Trophoblast cell (in vitro differentiated cells and primary cell): ENCODE results near the gene BPIFB2.

Experiments used
- DNase-seq, 2 donors: peaks; one replicate each; pipeline ENCODE4 v3.0.0-alpha.2; 2016
- H2AFZ ChIP-seq: 2 replicates; pipeline ENCODE4 v1.6.1; 2013; ENCODE audit warnings: low read length, moderate library complexity, mild to moderate bottlenecking; ENCODE audit not compliant: insufficient read depth, poor library complexity
- H2AK5ac ChIP-seq: 2 replicates; pipeline ENCODE4 v1.6.1; 2013; ENCODE audit warnings: mild to moderate bottlenecking, low read length
- H2BK120ac ChIP-seq: 2 replicates; pipeline ENCODE4 v1.6.1; 2013; ENCODE audit warnings: low read length, mild to moderate bottlenecking, moderate library complexity; ENCODE audit not compliant: insufficient read depth, poor library complexity
- H2BK12ac ChIP-seq: 2 replicates; pipeline ENCODE4 v1.6.1; 2013; ENCODE audit warnings: mild to moderate bottlenecking, low read length, moderate library complexity
- H2BK5ac ChIP-seq: 2 replicates; pipeline ENCODE4 v1.6.1; 2013; ENCODE audit warnings: low read length, low read depth, moderate library complexity, mild to moderate bottlenecking; ENCODE audit not compliant: poor library complexity
- H3K14ac ChIP-seq: 2 replicates; pipeline ENCODE4 v1.6.1; 2013; ENCODE audit warnings: mild to moderate bottlenecking, low read length
- H3K18ac ChIP-seq: 2 replicates; pipeline ENCODE4 v1.6.1; 2013; ENCODE audit warnings: mild to moderate bottlenecking, low read length
- H3K23ac ChIP-seq: 2 replicates; pipeline ENCODE4 v1.6.1; 2013; ENCODE audit warnings: low read length
- H3K27ac ChIP-seq: 2 replicates; pipeline ENCODE4 v1.5.1; 2013; ENCODE audit warnings: low read depth, mild to moderate bottlenecking, inconsistent platforms, low read length, moderate library complexity
- H3K27me3 ChIP-seq: 2 replicates; pipeline ENCODE4 v1.6.1; 2013; ENCODE audit warnings: inconsistent platforms, mild to moderate bottlenecking, low read length, moderate library complexity; ENCODE audit not compliant: insufficient read depth
- H3K36me3 ChIP-seq, 2 experiments: 1 replicate in 1 of 2; 2 replicates in 1 of 2; pipeline ENCODE4 v1.6.1; 2013; ENCODE audit warnings: low read length in 2 of 2, mild to moderate bottlenecking in 2 of 2, moderate library complexity in 1 of 2; ENCODE audit not compliant: insufficient read depth in 2 of 2, control insufficient read depth in 1 of 2
- H3K4ac ChIP-seq: 2 replicates; pipeline ENCODE4 v1.6.1; 2013; ENCODE audit warnings: low read depth, mild to moderate bottlenecking, low read length, moderate library complexity
- H3K4me1 ChIP-seq, 2 experiments: 1 replicate in 1 of 2; 2 replicates in 1 of 2; pipeline ENCODE4 v1.6.1; 2013; ENCODE audit warnings: low read length in 2 of 2, mild to moderate bottlenecking in 2 of 2, moderate library complexity in 1 of 2; ENCODE audit not compliant: insufficient read depth in 2 of 2, control insufficient read depth in 1 of 2
- H3K4me2 ChIP-seq: 2 replicates; pipeline ENCODE4 v1.6.1; 2013; ENCODE audit warnings: inconsistent platforms, mild to moderate bottlenecking, low read length, moderate library complexity
- H3K4me3 ChIP-seq: 2 replicates; pipeline ENCODE4 v1.5.1; 2013; ENCODE audit warnings: mild to moderate bottlenecking, low read depth, low read length, inconsistent platforms
- H3K79me1 ChIP-seq: one replicate; pipeline ENCODE4 v1.6.1; 2013; ENCODE audit warnings: low read length
- H3K79me2 ChIP-seq: 2 replicates; pipeline ENCODE4 v1.6.1; 2013; ENCODE audit warnings: low read length, mild to moderate bottlenecking; ENCODE audit not compliant: control insufficient read depth, insufficient read depth, poor library complexity
- H3K9ac ChIP-seq: 2 replicates; pipeline ENCODE4 v1.6.1; 2013; ENCODE audit warnings: mild to moderate bottlenecking, low read length
- H3K9me3 ChIP-seq: 2 replicates; pipeline ENCODE4 v1.6.1; 2013; ENCODE audit warnings: low read depth, mild to moderate bottlenecking, control low read depth, inconsistent platforms, low read length; ENCODE audit not compliant: insufficient read depth
- H4K12ac ChIP-seq: 2 replicates; pipeline ENCODE4 v1.6.1; 2013; ENCODE audit warnings: low read depth, mild to moderate bottlenecking, low read length, moderate library complexity
- H4K8ac ChIP-seq: 2 replicates; pipeline ENCODE4 v1.6.1; 2013; ENCODE audit warnings: low read depth, mild to moderate bottlenecking, low read length, moderate library complexity
- H4K91ac ChIP-seq: one replicate; pipeline ENCODE4 v1.6.1; 2013; ENCODE audit warnings: low read depth, mild to moderate bottlenecking, low read length, moderate library complexity
- WGBS: extraction: QIAGEN DNeasy Blood & Tissue Kit; methylation state at CpG from one replicate; pipeline ENCODE4 v1.1.7; 2013; ENCODE audit warnings: missing lambda C conversion rate; ENCODE audit not compliant: insufficient read length, insufficient coverage; ENCODE audit errors: extremely low coverage; 5-methylcytosine and 5-hydroxymethylcytosine counted together

BPIFB2 gene

DNA sequence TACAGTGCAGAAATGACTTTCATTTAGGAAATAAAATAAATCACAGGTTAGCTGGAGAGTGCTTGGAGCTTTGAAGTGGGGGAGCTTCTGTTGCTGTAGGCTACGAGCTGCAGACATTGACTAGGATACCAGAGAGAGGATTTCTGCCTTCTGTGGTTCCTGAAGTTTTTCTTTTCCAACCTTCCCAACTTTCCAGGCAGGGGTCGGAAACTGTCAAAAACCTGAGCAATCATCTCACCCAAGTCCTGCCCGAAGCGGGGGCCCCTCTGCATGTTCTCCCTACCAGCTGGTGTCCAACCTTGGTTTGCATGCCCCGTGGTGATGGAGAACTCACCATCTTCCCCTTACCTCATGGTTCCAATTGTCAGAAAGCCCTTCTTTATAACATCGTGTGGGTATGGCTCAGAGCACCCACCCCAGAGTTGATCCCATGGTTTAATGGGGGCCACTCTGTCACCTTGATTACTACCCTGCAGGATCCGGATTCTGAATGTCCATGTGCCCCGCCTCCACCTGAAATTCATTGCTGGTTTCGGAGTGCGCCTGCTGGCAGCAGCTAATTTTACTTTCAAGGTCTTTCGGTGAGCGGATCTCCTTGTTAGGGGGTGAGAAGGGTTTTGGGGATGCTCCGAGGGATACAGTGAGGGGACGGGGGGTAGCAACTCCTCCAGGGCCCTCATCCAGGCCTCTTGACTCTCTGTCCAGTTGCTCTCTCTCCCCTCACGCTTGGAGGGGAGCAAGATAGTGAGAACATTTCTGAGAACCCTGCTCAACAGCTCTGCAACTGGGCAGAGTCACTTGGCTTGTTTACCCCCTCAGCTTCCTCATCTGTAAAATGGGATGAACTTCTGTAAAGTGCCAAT is 5.1 kb downstream of the BPIFB2 start:
- Histone ChIP-seq H3K14ac (no peak overlapping the region), H3K79me2 (no peaks in the 10 kb centered on the region), H4K8ac (no peak overlapping the region), H3K36me3 (no peaks in the 10 kb centered on the region), H4K91ac (no peak overlapping the region), H3K79me1 (no peaks in the 10 kb centered on the region), H3K23ac (no peak overlapping the region), H2AFZ (no peak overlapping the region), H2BK5ac (no peak overlapping the region), H3K27ac (no peak overlapping the region), H4K12ac (no peak overlapping the region), H3K4me1 (no peaks in the 10 kb centered on the region), H2AK5ac (no peak overlapping the region), H3K4me3 (no peak overlapping the region), H3K4me2 (no peak overlapping the region), H3K4ac (no peak overlapping the region), H3K9ac (no peak overlapping the region), H2BK12ac (no peak overlapping the region), H2BK120ac (no peak overlapping the region), H3K27me3 (no peaks in the 10 kb centered on the region), H3K18ac (no peak overlapping the region), H3K9me3 (no peaks in the 10 kb centered on the region)
- WGBS: no CpG with 5 or more reads among the region's 15 CpGs
- DNase-seq: no peak

DNA sequence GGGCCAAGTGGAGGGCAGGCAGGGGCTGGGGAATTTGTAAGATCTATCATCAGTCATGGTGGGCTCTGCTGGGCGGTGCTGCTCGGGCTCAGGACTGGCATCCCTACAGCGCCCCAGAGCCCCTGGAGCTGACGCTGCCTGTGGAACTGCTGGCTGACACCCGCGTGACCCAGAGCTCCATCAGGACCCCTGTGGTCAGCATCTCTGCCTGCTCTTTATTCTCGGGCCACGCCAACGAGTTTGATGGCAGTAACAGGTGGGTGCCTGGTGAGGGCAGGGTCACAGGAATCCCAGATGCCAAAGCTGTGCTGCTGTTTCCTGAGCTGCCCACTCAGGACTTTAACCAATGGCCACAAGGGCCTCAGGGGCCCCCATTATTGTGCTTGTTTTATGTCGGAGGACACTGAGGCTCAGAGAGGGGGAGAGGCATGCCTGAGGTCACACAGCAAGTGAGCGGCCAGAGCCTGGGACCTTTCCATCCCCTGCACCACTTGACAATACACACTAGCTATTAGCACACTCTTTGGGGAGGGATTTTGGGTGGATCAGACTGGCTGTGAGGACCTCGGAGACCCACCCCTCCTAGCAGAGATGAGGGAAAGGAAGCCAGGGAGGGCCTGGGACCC is 6.3 kb downstream of the BPIFB2 start:
- Histone ChIP-seq H3K79me2 (no peaks in the 10 kb centered on the region), H2BK5ac (no peak overlapping the region), H3K9ac (no peak overlapping the region), H4K91ac (no peak overlapping the region), H2AK5ac (no peak overlapping the region), H3K27me3 (no peaks in the 10 kb centered on the region), H3K23ac (no peak overlapping the region), H3K4me2 (no peak overlapping the region), H4K8ac (no peak overlapping the region), H2AFZ (no peak overlapping the region), H3K18ac (no peak overlapping the region), H2BK120ac (no peak overlapping the region), H2BK12ac (no peak overlapping the region), H3K4ac (no peak overlapping the region), H3K14ac (no peak overlapping the region), H4K12ac (no peak overlapping the region), H3K36me3 (no peaks in the 10 kb centered on the region), H3K79me1 (no peaks in the 10 kb centered on the region), H3K9me3 (no peaks in the 10 kb centered on the region), H3K4me1 (no peaks in the 10 kb centered on the region), H3K27ac (no peak overlapping the region), H3K4me3 (no peak overlapping the region)
- no peak for DNase-seq
- no CpG with 5 or more reads among the region's 12 CpGs for WGBS

- H4K8ac ChIP-seq: no peak overlapping the region
- H2BK12ac ChIP-seq: no peak overlapping the region
- no peak overlapping the region for H3K18ac ChIP-seq
- whole genome bisulfite sequencing: no CpG with 5 or more reads among the region's 16 CpGs
- H4K12ac ChIP-seq: no peak overlapping the region
- no peak overlapping the region for H3K9ac ChIP-seq
- no peaks in the 10 kb centered on the region for H3K4me1 ChIP-seq
- no peak overlapping the region for H3K4me2 ChIP-seq
- no peak overlapping the region for H3K14ac ChIP-seq
- H3K23ac ChIP-seq: no peak overlapping the region
- no peaks in the 10 kb centered on the region for H3K27me3 ChIP-seq
- no peak for DNase-seq
- H4K91ac ChIP-seq: no peak overlapping the region
- H2BK5ac ChIP-seq: no peak overlapping the region
- H3K9me3 ChIP-seq: no peaks in the 10 kb centered on the region
- no peaks in the 10 kb centered on the region for H3K36me3 ChIP-seq
- no peak overlapping the region for H2AFZ ChIP-seq
- no peak overlapping the region for H2BK120ac ChIP-seq
- no peaks in the 10 kb centered on the region for H3K79me2 ChIP-seq
- no peak overlapping the region for H3K27ac ChIP-seq
- no peak overlapping the region for H3K4me3 ChIP-seq
- no peaks in the 10 kb centered on the region for H3K79me1 ChIP-seq
- H2AK5ac ChIP-seq: no peak overlapping the region
- H3K4ac ChIP-seq: no peak overlapping the region
These were observed 7.0 kb downstream of the BPIFB2 start for GRCh38 chr20:33014336-33015113.

- H3K4ac ChIP-seq: no peak overlapping the region
- DNase-seq: no peak
These were observed 7.6 kb downstream of the BPIFB2 start for GRCh38 chr20:33015114-33015484.

More at GRCh38 chr20:33015114-33015484, 7.6 kb downstream of the BPIFB2 start:
- H3K27me3 ChIP-seq: no peaks in the 10 kb centered on the region
- no peaks in the 10 kb centered on the region for H3K79me1 ChIP-seq
- H3K9ac ChIP-seq: no peak overlapping the region
- H3K4me2 ChIP-seq: no peak overlapping the region
- no peak overlapping the region for H2BK12ac ChIP-seq
- H3K36me3 ChIP-seq: no peaks in the 10 kb centered on the region
- H4K12ac ChIP-seq: no peak overlapping the region
- H3K23ac ChIP-seq: no peak overlapping the region
- no peak overlapping the region for H3K27ac ChIP-seq
- no peaks in the 10 kb centered on the region for H3K4me1 ChIP-seq
- H2BK5ac ChIP-seq: no peak overlapping the region
- WGBS: no CpG with 5 or more reads among the region's 10 CpGs
- no peak overlapping the region for H3K4me3 ChIP-seq
- no peaks in the 10 kb centered on the region for H3K79me2 ChIP-seq
- H3K9me3 ChIP-seq: no peaks in the 10 kb centered on the region
- H2BK120ac ChIP-seq: no peak overlapping the region
- H2AK5ac ChIP-seq: no peak overlapping the region
- H4K91ac ChIP-seq: no peak overlapping the region
- H2AFZ ChIP-seq: no peak overlapping the region
- H3K14ac ChIP-seq: no peak overlapping the region
- no peak overlapping the region for H4K8ac ChIP-seq
- H3K18ac ChIP-seq: no peak overlapping the region
